ENCODE measurements around the gene PIBF1. TPM values are rescaled to one million over a fixed set of nuclear protein-coding genes. Genes with fewer than 3 reads are reported as not detected.

PIBF1 gene
- total and polyA plus RNA-seq, 11 donors = 7.6 to 24.1 (median 12.8) TPM

DNA sequence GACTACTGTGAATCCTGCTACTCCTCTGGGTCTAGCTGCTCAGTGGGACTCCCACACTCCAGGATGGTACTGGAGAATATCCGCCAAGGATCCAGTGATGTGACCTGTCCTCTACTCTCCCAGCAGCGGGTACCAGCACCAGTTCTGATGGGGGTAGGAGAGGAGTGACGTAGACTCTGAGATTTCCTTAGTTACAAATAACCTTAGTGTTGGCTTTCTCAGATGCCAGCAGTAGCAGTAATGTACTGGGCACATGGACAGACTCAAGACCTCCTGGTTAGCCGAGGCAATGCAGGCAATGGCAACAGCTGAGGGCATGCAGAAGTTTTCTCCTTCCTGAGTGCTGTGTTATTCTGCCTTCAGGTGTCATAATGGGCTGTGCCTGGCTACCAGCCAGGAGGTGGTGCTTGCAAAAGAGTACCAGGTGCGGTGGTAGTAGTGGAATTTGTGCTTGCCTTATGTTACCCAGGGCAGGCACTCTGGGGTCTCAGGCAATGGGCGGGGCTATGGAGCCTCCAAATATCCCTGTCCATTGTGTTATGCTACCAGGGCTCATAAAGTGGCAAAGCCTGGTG lies 171.5 kb downstream of the PIBF1 start:
- no peak overlapping the region for H3K27ac ChIP-seq
- H3K4me1 ChIP-seq = no peaks in the 10 kb centered on the region
- DNase-seq (no peak), ATAC-seq (peak in 1 of 4 donors; percentile 11)
- H3K36me3 ChIP-seq = peaks cover 0 to 22% (median 3%) of the 10 kb centered on the region in 9 donors
- intact Hi-C loops (cut with DNase I) = no loop called here
- no peaks in the 10 kb centered on the region for H3K27me3 ChIP-seq
- whole genome bisulfite sequencing, 4 donors = 88 to 98% (median 98%) methylated on average over 5 to 6 of the region's 6 CpGs
- H3K4me3 ChIP-seq = no peak overlapping the region
- TF ChIP-seq, protein P1, sequence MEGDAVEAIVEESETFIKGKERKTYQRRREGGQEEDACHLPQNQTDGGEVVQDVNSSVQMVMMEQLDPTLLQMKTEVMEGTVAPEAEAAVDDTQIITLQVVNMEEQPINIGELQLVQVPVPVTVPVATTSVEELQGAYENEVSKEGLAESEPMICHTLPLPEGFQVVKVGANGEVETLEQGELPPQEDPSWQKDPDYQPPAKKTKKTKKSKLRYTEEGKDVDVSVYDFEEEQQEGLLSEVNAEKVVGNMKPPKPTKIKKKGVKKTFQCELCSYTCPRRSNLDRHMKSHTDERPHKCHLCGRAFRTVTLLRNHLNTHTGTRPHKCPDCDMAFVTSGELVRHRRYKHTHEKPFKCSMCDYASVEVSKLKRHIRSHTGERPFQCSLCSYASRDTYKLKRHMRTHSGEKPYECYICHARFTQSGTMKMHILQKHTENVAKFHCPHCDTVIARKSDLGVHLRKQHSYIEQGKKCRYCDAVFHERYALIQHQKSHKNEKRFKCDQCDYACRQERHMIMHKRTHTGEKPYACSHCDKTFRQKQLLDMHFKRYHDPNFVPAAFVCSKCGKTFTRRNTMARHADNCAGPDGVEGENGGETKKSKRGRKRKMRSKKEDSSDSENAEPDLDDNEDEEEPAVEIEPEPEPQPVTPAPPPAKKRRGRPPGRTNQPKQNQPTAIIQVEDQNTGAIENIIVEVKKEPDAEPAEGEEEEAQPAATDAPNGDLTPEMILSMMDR (IDR thresholded peaks at IDR 0.05) = no peak
- peaks cover 0 to 11% (median 0%) of the 10 kb centered on the region in 12 donors for H3K9me3 ChIP-seq

DNA sequence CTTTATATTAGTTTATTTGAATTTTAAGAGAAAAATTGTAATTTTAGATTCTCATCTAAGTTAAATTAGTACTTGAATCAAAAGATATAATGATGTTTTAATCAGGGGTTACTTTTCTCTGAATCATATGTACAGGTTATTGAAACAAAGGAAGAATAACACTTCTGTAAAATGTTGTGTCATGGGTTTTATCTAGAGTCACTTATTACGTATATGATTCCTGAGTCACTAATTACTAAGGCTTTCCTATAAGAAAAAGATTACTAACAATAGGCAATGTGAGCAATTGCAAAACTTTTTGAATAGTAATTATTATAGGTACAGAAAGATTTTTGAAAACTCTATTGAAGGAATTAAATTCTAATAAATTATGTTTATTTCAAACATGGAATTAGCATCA lies 177.7 kb downstream of the PIBF1 start:
- no peaks in the 10 kb centered on the region for H3K27me3 ChIP-seq
- H3K36me3 ChIP-seq = peaks cover 0 to 14% (median 0%) of the 10 kb centered on the region in 9 donors
- intact Hi-C loops (cut with DNase I) = no loop called here
- no peak overlapping the region for H3K4me3 ChIP-seq
- no peak for TF ChIP-seq POLR2A (IDR thresholded peaks at IDR 0.05)
- TF ChIP-seq, protein P1 (IDR thresholded peaks at IDR 0.05) = no peak
- no peak overlapping the region for H3K27ac ChIP-seq
- WGBS, 4 donors = 91 to 97% (median 93%) methylated on average over 1 of the region's 1 CpG
- ATAC-seq (no peak), DNase-seq (no peak)
- H3K9me3 ChIP-seq = peaks cover 0 to 11% (median 0%) of the 10 kb centered on the region in 12 donors
- H3K4me1 ChIP-seq = no peaks in the 10 kb centered on the region

DNA sequence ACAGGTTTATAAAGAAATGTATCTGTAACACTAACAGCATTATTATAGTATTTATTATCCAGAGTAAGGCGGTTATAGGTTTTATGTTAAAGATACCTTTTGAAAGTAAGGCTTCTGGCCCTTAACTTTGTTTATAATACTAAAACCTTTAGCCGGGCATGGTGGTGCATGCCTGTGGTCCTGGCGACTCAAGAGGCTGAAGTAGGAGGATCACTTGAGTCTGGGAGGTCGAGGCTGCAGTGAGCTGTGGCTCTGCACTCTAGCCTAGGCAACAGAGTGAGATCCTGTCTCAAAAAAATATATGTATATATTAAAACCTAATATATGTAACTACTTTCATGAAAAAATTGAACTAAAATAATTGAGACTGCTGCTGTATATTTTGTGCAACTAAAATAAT lies 178.2 kb downstream of the PIBF1 start:
- intact Hi-C loops (cut with DNase I) = no loop called here
- no peak for ATAC-seq
- 95 to 97% (median 96%) methylated on average over 4 of the region's 4 CpGs for WGBS, 4 donors

GRCh38 chr13:72960541-72960940 lies 178.6 kb downstream of the PIBF1 start:
- H3K27ac ChIP-seq = no peak overlapping the region
- no peaks in the 10 kb centered on the region for H3K4me1 ChIP-seq
- ATAC-seq = no peak
- no peak for TF ChIP-seq POLR2A (IDR thresholded peaks at IDR 0.05)
- TF ChIP-seq, protein P1 (IDR thresholded peaks at IDR 0.05) = no peak
- H3K27me3 ChIP-seq = no peaks in the 10 kb centered on the region
- intact Hi-C loops (cut with DNase I) = no loop called here
- H3K36me3 ChIP-seq = peaks cover 0 to 15% (median 4%) of the 10 kb centered on the region in 9 donors
- DNase-seq = no peak
- H3K9me3 ChIP-seq = peaks cover 0 to 11% (median 0%) of the 10 kb centered on the region in 12 donors
- H3K4me3 ChIP-seq = no peak overlapping the region

More for the DNA sequence above, 178.2 kb downstream of the PIBF1 start:
- TF ChIP-seq, protein P1 (IDR thresholded peaks at IDR 0.05) = no peak
- TF ChIP-seq POLR2A (IDR thresholded peaks at IDR 0.05) = no peak
- Histone ChIP-seq H3K4me3 (no peak overlapping the region), H3K9me3 (peaks cover 0 to 11% (median 0%) of the 10 kb centered on the region in 12 donors), H3K27me3 (no peaks in the 10 kb centered on the region), H3K27ac (no peak overlapping the region), H3K4me1 (no peaks in the 10 kb centered on the region), H3K36me3 (peaks cover 0 to 14% (median 0%) of the 10 kb centered on the region in 9 donors)
- DNase-seq = no peak

Measured in heart left ventricle (tissue), 16 donors.